B cell (primary cell): ENCODE data around the gene CHST13. TPM values are rescaled to one million over a fixed set of nuclear protein-coding genes. Genes with fewer than 3 reads are reported as not detected.

ENCODE experiments used
- ATAC-seq: fragments of 200-7000 bp; cut with Tn5 transposase; one replicate; pipeline ENCODE4 v1.10.0; 2021; ENCODE audit warnings: low read depth, mild to moderate bottlenecking, moderate number of reproducible peaks, moderate library complexity
- CTCF ChIA-PET: fragments of 350-600 bp; sonication (Branson Sonifier 250); formaldehyde crosslinking; loops from one replicate; lab custom pipeline; 2021; ENCODE audit warnings: antibody characterized with exemption, inconsistent platforms; lab: Charles Lee
- POLR2A ChIA-PET: fragments of 350-600 bp; sonication (Branson Sonifier 250); formaldehyde crosslinking; loops from one replicate; lab custom pipeline; 2021; ENCODE audit warnings: antibody characterized with exemption; lab: Charles Lee
- DNase-seq: peaks from one replicate; pipeline ENCODE4 v3.0.0; 2013
- H2AFZ ChIP-seq: 2 replicates; pipeline ENCODE4 v1.6.1; 2012; ENCODE audit warnings: mild to moderate bottlenecking, low read depth, low read length; ENCODE audit not compliant: insufficient read depth, poor library complexity, severe bottlenecking
- H3K27ac ChIP-seq, 2 donors: 1 replicate in 1 of 2; 2 replicates in 1 of 2; pipeline ENCODE4 v1.5.1; 2012 to 2013; ENCODE audit warnings: low read length in 2 of 2, mild to moderate bottlenecking in 2 of 2, moderate library complexity in 1 of 2
- H3K27me3 ChIP-seq, 4 experiments: fragments of 200-600 bp in 1 of 4; sonication (generic) in 1 of 4; replicated peaks in 1 of 4; 1 replicate in 2 of 4; 2 replicates in 2 of 4; pipeline versions ENCODE4 v1.6.1 to v1.7.0; 2013 to 2016; ENCODE audit warnings: low read length in 3 of 4, mild to moderate bottlenecking in 2 of 4, mixed read lengths in 1 of 4, moderate library complexity in 1 of 4; ENCODE audit not compliant: insufficient read depth in 4 of 4, control insufficient read depth in 3 of 4; ENCODE audit errors: control extremely low read depth in 1 of 4
- H3K36me3 ChIP-seq, 2 experiments: replicated peaks in 1 of 2; 1 replicate in 1 of 2; 2 replicates in 1 of 2; pipeline versions ENCODE4 v1.6.1 to v1.7.1; 2013; ENCODE audit warnings: low read length in 1 of 2; ENCODE audit not compliant: insufficient read depth in 2 of 2, control insufficient read depth in 1 of 2; ENCODE audit errors: control extremely low read depth in 1 of 2, extremely low read depth in 1 of 2
- H3K4me1 ChIP-seq, 2 donors: fragments of 200-600 bp in 1 of 2; sonication (generic) in 1 of 2; 1 replicate in 1 of 2; 2 replicates in 1 of 2; pipeline versions ENCODE4 v1.5.1 to v1.6.1; 2013 to 2017; ENCODE audit warnings: low read length in 2 of 2; ENCODE audit not compliant: control insufficient read depth in 2 of 2, insufficient read depth in 2 of 2
- H3K4me2 ChIP-seq: replicated peaks from 2 replicates; pipeline ENCODE3; 2012; ENCODE audit warnings: mild to moderate bottlenecking, low read depth, low read length; ENCODE audit not compliant: poor library complexity, severe bottlenecking
- H3K4me3 ChIP-seq, 5 experiments: fragments of 200-600 bp in 1 of 5; sonication (generic) in 1 of 5; 1 replicate in 3 of 5; 2 replicates in 2 of 5; pipeline versions ENCODE4 v1.5.1 to v1.7.0; 2011 to 2016; ENCODE audit warnings: low read length in 4 of 5, mild to moderate bottlenecking in 4 of 5, low read depth in 2 of 5, control low read depth in 1 of 5, moderate library complexity in 1 of 5; ENCODE audit not compliant: insufficient read depth in 1 of 5; ENCODE audit errors: control extremely low read depth in 1 of 5, extremely low read depth in 1 of 5
- H3K79me2 ChIP-seq: fragments of 200-600 bp; sonication (generic); one replicate; pipeline ENCODE4 v1.6.0; 2016; ENCODE audit warnings: low read length; ENCODE audit not compliant: control insufficient read depth, insufficient read depth
- H3K9ac ChIP-seq: fragments of 200-600 bp; sonication (generic); 2 replicates; pipeline ENCODE4 v1.6.1; 2017; ENCODE audit warnings: mild to moderate bottlenecking, low read length, moderate library complexity
- H3K9me3 ChIP-seq, 3 donors: one replicate each; pipeline versions ENCODE4 v1.6.1 to v1.7.1; 2013; ENCODE audit warnings: low read length in 2 of 3; ENCODE audit not compliant: control insufficient read depth in 2 of 3, insufficient read depth in 1 of 3; ENCODE audit errors: control extremely low read depth in 1 of 3
- H4K20me1 ChIP-seq: 2 replicates; pipeline ENCODE4 v1.6.0; 2012; ENCODE audit warnings: mild to moderate bottlenecking, low read length; ENCODE audit not compliant: insufficient read depth, control insufficient read depth, poor library complexity, severe bottlenecking
- H3K27ac Mint-ChIP-seq: one replicate; pipeline ENCODE4 v1.8.0; 2021; ENCODE audit warnings: mixed read lengths
- H3K27me3 Mint-ChIP-seq: one replicate; pipeline ENCODE4 v1.8.0; 2021; ENCODE audit warnings: mixed read lengths
- H3K4me1 Mint-ChIP-seq: one replicate; pipeline ENCODE4 v1.8.0; 2021; ENCODE audit warnings: mixed read lengths
- H3K4me3 Mint-ChIP-seq: one replicate; pipeline ENCODE4 v1.8.0; 2021; ENCODE audit warnings: mixed read lengths
- H3K9me3 Mint-ChIP-seq: one replicate; pipeline ENCODE4 v1.8.0; 2022; ENCODE audit warnings: mixed read lengths; ENCODE audit not compliant: insufficient read depth
- CTCF ChIP-seq: fragments of 200-600 bp; IDR thresholded peaks from one replicate; pipeline ENCODE4 v1.8.0; 2022; ENCODE audit warnings: antibody characterized with exemption, mild to moderate bottlenecking
- EZH2 ChIP-seq: IDR thresholded peaks from 2 replicates; pipeline ENCODE4 v1.6.1; 2012; ENCODE audit warnings: borderline replicate concordance, low read depth, mild to moderate bottlenecking, moderate library complexity, low read length; ENCODE audit not compliant: insufficient read depth, poor library complexity, severe bottlenecking
- WGBS: methylation state at CpG from one replicate; pipeline ENCODE4 v1.1.5; 2013; ENCODE audit warnings: missing lambda C conversion rate; ENCODE audit not compliant: insufficient coverage; 5-methylcytosine and 5-hydroxymethylcytosine counted together
- intact Hi-C: fragments of 100-400 bp; cut with micrococcal nuclease; formaldehyde crosslinking; loops from one replicate; pipeline ENCODE4 v1.10.0; 2022
- polyA plus RNA-seq: library from polyadenylated mRNA; depleted of rRNA; stranded (reverse); fragments of >200 nt; gene quantifications from 2 replicates; pipeline ENCODE4 v1.2.3, GENCODE V29; 2012
- total RNA-seq, 2 donors: library from RNA; stranded (reverse); fragments of 120-200 nt in 1 of 2; gene quantifications; 1 replicate in 1 of 2; 2 replicates in 1 of 2; pipeline versions ENCODE4 v1.2.3 to v1.2.4, GENCODE V29; 2013 to 2022

The CHST13 gene
- total and polyA plus RNA-seq, 2 donors (not counting 1 experiment from before 2014, with no cell fraction given) = 0.07 TPM; not detected in 1

- H3K4me2 ChIP-seq = no peak overlapping the region
- peaks cover 22% of the 10 kb centered on the region for H3K27me3 Mint-ChIP-seq
- no peaks in the 10 kb centered on the region for H3K36me3 ChIP-seq
- intact Hi-C loops = no loop called here
- H3K4me3 Mint-ChIP-seq = no peak overlapping the region
- H3K9me3 Mint-ChIP-seq = no peaks in the 10 kb centered on the region
- H3K4me1 Mint-ChIP-seq = no peaks in the 10 kb centered on the region
- H3K4me3 ChIP-seq = no peak overlapping the region
- H3K27me3 ChIP-seq = peaks cover 0 to 13% (median 0%) of the 10 kb centered on the region in 4 experiments
- 22% methylated on average over 6 of the region's 7 CpGs for WGBS
- H2AFZ ChIP-seq = no peak overlapping the region
- ATAC-seq = no peak
- TF ChIP-seq CTCF (no peak), EZH2 (no peak)
- no peaks in the 10 kb centered on the region for H3K79me2 ChIP-seq
- ChIA-PET CTCF (no interaction called here), POLR2A (no interaction called here)
- no peak overlapping the region for H3K27ac Mint-ChIP-seq
- no peaks in the 10 kb centered on the region for H4K20me1 ChIP-seq
- DNase-seq = no peak
- H3K27ac ChIP-seq = no peak overlapping the region
- no peak overlapping the region for H3K9ac ChIP-seq
- H3K4me1 ChIP-seq = peaks cover 0 to 7% of the 10 kb centered on the region in 2 donors
- H3K9me3 ChIP-seq = peaks cover 0 to 4% (median 0%) of the 10 kb centered on the region in 3 donors
Observed at GRCh38 chr3:126529585-126530170, 5.7 kb downstream of the CHST13 start.

- Histone ChIP-seq H3K79me2 (no peaks in the 10 kb centered on the region), H3K4me2 (no peak overlapping the region), H3K9me3 (peaks cover 0 to 4% (median 0%) of the 10 kb centered on the region in 3 donors), H4K20me1 (no peaks in the 10 kb centered on the region), H3K36me3 (no peaks in the 10 kb centered on the region), H2AFZ (peak overlapping the region; percentile 56), H3K4me1 (peaks cover 0 to 7% of the 10 kb centered on the region in 2 donors), H3K27ac (no peak overlapping the region), H3K27me3 (peaks cover 0 to 8% (median 0%) of the 10 kb centered on the region in 4 experiments), H3K4me3 (no peak overlapping the region), H3K9ac (no peak overlapping the region)
- intact Hi-C loops = no loop called here
- no peaks in the 10 kb centered on the region for H3K9me3 Mint-ChIP-seq
- H3K4me3 Mint-ChIP-seq = no peak overlapping the region
- no peaks in the 10 kb centered on the region for H3K4me1 Mint-ChIP-seq
- POLR2A ChIA-PET = no interaction called here
- H3K27me3 Mint-ChIP-seq = peaks cover 19% of the 10 kb centered on the region
- no peak overlapping the region for H3K27ac Mint-ChIP-seq
- CTCF ChIA-PET = interaction anchor here (1.0 kb wide), 1 partner anchor 1018 kb away, joined by 3 read pairs; no protein-coding TSS in a partner anchor
- WGBS = 26% methylated on average over 18 of the region's 18 CpGs
- DNase-seq = no peak
- no peak for ATAC-seq
- TF ChIP-seq EZH2 (no peak), CTCF (no peak)
Observed at GRCh38 chr3:126530171-126531050, 6.5 kb downstream of the CHST13 start.
